GM18868 (cell line): ENCODE results near the gene SPATA25.
A peak's percentile ranks its signal among the peaks of the same experiment; 100 is the strongest.

Experiments used
- ATAC-seq: cut with Tn5 transposase; IDR thresholded peaks from one replicate; pipeline ENCODE4 v1.9.1; 2021; ENCODE audit warnings: mild to moderate bottlenecking, moderate library complexity; ENCODE audit not compliant: unreplicated experiment

The SPATA25 gene

DNA sequence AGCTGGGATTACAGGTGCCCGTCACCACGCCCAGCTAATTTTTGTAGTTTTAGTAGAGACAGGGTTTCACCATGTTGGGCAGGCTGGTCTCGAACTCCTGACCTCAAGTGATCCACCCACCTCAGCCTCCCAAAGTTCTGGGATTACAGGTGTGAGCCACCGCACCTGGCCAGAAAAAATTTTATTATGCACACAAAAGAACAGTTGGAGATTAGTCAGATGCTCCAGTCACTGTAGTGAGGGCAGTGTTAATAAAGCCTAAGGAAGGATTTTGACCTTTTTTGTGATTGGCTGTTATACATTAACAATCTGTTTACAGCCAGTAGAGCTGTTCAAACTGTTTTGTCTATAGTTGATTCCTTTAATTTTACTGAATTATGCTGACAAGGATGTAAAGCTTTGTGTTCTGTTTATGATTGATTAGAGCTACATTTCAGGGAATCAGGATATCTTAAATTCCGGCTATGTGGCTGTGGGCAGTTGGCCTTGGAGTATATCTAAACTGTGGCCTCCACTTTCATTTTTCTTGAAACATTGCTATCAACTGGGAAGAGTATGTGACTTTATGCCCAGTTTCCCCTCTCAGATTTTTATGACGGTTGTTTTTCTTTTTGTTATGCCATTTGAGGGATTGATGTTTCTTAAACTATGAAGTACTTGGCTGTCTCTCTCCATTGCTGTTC, 20.1 kb downstream of the SPATA25 start:
- no peak for ATAC-seq

DNA sequence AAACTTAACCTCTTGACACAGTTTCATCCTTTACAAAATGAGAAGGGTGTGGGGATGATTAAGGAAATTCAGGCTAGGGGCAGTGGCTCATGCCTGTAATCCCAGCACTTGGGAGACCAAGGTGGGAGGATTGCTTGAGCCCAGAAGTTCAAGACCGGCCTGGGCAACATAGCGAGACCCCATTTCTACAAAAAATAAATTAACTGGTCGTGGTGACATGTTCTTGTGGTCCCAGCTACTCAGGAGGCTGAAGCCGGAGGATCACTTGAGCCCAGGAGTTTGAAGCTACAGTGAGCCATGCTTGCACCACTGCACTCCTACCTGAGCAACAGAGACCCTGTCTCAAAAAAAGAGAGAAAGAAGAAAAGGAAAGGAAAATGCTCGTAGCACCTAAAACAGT, 21.0 kb downstream of the SPATA25 start:
- no peak for ATAC-seq

DNA sequence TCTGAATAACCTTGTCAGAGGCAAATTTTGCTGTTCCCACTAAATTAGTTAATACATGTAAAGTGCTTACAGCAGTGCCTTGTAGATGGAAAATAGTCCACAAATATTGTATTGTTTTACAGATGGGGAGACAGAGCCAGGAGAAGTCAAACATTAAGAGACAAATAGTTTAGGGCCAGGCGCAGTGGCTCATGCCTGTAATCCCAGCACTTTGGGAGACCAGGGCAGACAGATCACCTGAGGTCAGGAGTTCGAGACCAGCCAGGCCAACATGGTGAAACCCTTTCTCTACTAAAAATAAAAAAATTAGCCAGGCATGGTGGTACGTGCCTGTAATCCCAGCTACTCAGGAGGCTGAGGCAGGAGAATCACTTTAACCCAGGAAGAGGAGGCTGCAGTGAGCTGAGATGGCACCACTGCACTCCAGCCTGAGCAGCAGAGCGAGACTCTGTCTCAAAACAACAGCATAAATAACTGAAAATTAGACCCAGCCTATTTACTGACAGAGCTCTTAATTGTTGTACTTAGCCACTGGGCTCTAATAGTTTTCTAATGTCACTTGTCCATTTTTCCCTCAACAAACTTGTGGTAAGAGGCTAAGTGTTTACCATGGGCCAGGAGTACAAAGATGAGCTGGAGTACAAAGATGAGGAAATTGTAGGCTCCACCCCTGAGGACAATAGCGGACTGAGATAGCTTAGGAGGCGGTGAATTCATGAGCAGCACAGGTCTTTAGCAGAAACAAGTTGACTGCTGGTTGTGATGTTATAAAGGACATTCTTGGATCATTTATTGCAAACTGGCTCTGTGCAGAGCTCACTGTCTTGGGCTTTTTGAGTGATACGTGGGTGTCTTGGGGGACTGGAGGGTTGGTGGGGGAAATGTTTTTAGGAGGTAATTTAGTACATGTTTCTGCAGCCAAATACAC, 23.6 kb downstream of the SPATA25 start:
- ATAC-seq = no peak

DNA sequence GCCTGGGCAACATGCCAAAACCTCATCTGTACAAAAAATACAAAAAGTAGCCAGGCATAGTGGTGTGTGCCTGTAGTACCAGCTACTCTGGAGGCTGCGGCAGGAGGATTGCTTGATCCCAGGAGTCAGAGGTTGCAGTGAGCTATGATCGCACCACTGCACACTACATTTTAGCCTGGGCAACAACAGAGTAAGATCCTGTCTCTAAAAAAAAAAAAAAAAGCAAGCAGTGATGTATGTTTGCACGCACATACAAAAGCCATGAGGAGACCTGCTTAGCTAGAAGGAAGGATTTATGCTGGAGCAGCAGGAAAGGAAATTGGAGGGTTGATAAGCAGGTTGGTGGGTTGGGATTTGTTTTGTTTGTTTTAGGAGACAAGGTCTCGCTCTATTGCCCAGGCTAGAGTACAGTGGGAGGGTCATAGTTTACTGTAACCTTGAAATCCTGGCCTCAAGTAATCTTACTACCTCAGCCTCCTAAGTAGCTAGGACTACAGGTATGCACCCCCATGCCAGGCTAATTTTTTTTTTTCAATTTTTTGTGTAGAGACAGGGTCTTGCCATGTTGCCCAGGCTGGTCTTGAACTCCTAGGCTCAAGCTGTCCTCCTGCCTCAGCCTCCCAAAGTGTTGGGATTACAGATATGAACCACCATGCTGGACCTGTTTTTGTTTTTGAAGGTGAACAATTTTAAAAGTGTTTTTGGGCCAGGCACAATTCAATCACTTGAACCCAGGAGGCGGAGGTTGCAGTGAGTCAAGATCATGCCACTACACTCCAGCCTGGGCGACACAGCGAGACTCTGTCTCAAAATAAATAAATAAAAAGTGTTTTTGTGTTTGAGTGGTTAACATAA, 26.0 kb downstream of the SPATA25 start:
- ATAC-seq = no peak

DNA sequence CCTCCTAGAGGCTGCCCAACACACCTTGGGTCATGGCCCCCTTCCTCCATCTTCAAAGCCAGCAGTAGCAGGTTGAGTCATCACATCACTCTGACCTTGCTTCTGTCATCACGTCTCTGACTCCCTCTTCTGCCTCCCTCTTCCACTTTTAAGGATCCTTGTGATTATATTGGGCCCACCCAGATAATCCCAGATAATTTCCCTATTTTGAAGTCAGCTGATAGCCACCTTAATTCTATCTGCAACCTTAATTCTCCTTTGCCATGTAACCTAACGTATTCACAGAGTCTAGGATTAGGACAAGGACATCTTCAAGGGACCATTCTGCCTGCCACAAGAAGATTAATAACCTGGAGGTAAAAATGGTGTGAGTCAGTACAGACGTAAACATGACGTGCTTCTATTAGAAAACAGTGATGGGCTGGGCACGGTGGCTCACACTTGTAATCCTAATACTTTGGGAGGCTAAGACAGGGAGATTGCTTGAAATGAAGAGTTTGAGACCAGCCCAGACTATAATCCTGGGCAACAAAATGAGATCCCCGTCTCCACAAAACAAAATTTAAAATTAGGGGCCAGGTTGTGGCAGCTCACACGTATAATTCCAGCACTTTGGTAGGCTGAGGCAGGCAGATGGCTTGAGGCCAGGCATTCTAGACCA, 26.7 kb downstream of the SPATA25 start:
- no peak for ATAC-seq

DNA sequence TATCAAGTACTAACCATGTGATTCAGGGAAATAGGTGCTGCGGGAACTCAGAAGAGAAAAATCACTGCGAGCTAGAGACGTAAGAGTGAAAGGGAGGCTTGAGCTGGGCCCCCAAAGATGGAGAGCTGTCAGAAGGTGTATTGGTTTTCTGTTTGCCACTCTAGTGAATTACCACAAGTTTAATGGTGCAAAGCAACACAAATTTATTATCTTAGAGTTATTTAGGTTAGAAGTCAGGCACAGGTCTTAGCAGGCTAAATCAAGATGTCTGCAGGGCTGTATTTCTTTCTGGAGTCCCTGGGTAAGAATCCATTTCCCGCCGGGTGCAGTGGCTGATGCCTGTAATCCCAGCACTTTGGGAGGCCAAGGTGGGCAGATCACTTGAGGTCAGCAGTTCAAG, 27.5 kb downstream of the SPATA25 start:
- ATAC-seq = no peak

DNA sequence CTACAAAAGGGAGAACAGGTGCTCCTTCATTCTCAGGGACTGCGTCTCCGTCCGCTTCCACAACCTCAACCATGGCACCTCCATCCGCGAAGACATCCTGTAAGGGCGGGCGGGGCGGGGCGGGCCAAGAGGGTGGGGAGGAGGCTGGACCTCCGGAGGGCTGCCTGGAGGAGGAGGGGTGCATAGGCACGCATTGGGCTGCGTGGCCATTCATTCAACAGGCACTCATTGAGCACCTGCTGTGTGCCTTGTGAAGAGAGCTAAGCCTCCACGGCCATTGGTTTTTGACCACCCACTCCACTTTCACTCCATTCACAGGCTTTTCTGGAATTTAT, 29.6 kb downstream of the SPATA25 start:
- peak; percentile 20 for ATAC-seq

DNA sequence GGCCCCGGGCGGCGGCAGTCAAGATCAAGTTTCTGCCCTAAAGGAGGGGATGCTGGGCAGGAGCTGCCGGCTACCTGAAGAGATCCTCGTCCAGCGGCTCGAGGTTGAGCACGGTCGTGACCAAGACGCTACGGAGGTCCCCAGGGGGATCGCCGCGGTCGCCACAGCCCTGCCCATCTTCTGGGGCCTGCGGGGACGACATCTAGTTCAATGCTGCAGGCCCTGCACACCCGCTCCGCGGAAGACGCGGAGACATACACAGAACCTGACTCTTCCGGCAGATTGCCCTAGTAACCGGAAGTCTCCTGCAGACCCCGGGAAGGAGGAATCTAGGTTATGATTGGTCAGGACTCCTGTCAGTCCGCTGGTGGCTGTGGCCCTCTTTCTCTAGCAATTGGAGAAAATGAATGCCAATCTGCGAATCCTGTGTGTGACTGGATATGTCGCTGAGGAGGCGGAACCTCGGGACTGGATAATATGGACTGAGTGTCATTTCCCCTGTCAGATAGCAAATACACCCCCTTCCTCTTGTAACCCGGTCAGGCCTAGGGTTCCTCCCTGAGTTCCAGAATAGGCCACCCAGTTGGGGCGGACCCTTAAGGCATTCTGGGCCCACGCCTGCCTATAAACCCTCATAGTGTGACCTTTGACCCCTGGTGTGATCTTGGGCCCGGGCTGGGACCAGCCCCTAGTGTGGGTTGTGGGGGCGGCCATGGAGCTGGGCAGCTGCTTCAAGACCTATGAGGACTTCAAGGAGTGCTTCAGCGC, 30.1 kb downstream of the SPATA25 start, which contains the start of the genes ACOT8 and ZSWIM3:
Gene ACOT8, minus strand, starts transcription at position 279 of the 768 bp plus-strand sequence. Its CDS starts 77 bp downstream, at position 202.
Gene ZSWIM3, plus strand, starts transcription at position 501 of the 768 bp plus-strand sequence. Its CDS starts 212 bp downstream, at position 713.
- ATAC-seq = peak; percentile 95

DNA sequence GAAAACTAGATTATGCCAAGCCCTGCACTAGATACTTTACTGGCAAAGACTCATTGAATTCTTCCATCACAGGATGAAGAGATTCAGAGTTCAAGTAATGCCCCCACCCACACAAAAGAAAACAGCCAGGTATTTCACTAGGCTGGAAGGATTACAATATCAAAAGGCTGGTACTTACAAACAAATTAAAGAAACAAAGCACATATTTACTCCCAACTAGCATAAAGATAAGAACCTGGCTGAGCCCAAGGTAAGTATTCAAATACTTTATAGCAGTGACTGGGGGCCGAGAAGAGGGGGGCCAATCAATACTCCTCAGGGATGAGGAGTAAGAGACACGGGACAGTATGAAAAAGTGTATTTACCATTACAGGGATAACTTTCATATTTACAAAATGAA, 33.9 kb downstream of the SPATA25 start:
- no peak for ATAC-seq

DNA sequence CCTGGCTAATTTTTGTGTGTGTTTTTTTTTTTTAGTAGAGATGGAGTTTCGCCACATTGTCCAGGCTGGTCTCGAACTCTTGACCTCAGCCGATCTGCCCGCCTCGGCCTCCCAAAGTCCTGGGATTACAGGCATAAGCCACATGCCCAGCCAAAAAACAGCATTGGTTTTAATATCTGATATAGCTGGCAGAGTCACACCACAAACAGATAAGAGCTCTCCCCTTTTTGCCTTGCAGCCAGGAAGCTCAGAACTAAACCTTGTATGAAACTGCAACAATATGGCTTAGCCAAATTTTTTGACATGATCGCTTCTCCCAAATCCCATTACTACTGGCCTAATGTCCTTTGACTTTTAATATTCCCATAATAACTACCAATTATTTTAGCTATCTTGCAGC, 35.1 kb downstream of the SPATA25 start:
- no peak for ATAC-seq

DNA sequence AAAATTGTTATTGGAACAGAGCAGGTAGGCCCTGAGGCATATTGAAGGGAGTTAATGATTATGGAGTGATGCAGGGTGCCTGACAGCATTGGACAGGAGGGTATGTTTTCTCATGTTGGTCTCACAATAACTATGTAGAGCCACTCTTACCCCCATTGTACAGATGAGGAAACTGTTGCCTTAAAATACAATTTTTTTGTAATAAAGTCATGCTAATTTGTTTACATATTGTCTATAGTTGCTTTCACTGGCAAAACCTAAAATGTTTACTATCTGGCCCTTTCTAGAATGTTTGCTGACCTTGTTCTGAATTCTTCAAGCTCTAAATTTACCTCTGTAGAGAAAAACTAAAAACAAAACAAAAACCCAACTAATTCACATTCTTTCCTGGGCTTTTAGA, 35.9 kb downstream of the SPATA25 start:
- ATAC-seq = no peak

DNA sequence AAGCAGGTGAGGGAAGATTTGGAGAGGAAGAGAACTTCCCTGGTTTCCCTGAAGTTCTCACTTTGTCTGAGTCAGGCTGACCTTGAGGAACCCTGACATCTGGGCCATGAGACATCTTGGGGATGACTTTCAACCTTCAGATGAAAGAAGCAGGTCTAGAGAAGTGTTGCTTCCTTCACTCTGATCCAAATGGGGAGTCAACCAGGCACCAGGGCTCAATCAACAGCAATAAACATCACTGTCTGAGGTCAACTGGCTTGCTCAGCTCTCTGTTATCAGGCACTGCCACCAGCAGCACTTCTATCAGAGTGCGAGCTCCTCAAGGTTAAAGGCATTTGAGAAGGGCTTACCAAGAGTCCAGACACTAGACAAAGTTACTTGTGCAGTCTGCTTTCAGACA, 36.5 kb downstream of the SPATA25 start:
- ATAC-seq = no peak

DNA sequence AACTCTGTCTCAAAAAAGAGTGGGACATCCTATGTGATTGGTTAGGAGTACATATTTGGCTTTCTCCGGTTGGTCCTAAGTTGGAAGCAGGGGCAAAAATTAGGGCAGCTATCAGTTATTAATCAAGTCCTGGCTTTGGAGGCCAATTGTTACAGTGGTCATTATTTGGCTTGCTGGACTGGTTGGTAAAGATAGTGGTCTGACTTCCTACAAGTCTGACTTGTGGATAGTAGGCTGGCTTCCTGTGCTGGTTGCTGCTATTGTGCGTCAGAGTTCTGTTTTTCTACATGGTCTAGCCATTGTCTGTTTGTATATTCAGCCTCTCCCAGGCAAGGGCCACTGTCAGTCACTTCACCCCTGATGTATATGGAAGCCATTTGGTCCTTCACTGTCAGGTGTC, 37.2 kb downstream of the SPATA25 start:
- ATAC-seq = no peak

DNA sequence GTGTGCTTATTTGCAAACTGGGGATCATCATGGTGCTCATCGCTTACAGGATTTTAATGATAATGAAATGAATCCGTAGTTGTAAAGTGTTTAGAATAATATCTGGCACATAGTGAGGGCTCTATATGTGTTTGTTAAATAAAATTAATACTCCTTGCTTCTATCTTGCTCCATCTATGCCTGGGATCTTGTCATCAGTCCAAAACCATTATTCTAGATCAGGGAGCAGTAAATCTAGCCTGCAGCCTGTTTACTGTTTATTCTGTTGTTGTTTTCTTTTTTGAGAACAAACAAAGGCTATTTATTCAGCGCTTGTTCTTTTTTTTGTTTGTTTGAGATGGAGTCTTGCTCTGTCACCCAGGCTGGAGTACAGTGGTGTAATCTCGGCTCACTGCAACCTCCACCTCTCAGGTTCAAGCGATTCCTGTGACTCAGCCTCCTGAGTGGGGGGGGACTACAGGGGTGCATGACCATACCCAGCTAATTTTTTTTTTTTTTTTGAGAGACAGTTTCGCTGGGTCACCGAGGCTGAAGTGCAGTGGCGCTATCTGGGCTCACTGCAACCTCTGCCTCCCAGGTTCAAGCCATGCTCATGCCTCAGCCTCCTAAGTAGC, 38.3 kb downstream of the SPATA25 start:
- no peak for ATAC-seq

DNA sequence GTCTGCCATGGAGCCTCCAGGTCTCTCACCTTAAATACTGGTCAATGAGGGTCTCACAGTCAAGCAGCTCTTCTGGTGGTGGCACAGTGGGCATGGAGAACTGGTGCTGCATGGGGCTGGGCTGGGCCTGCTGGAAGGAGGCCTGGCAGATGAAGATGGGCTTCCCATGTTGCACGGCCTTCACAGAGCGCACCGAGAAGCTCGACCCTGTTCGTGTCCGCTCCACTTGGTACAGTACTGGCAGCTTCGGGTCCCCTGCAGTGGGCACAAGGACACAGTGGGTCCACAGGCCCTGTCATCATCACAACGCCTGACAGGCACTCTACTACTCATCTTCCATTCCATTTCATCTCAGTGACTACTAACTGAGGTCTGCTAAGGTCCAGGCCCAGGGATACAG, 39.0 kb downstream of the SPATA25 start:
- ATAC-seq = no peak

DNA sequence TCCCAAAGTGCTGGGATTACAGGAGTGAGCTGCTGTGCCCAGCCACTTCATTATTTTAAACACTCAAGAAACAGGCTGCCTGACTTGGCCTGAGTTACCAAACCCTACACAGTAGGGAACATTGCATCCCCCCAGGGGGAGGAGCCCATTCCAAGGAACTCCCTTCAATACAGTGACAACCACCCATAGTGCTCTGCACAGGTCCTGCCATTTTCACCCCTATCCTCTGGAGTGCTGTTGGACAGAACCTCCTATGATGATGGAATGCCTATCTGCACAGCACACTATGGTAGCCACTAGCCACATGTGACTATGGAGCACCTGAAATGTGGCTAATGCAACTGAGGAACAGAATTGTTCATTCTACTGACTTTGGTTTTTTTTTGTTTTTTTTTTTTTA, 42.0 kb downstream of the SPATA25 start:
- ATAC-seq = no peak

DNA sequence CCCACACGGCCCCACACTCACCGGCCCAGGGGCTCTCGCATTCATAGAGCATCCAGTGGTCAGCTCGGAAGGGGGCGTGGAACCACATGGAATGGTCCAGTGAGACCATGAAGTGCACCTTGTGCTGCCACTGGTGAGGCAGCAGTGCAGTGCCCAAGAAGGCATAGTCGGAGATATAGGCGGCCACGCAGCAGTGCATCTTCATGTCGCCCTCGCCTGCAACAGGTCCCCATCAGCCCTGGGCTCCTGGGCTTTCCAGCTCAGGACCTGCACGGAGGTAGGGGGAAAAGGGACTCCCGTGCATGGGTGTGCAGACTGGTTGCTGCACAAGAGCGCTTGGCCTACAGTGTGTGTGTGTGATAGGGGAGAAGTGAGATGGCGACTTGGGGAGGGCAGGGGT, 43.9 kb downstream of the SPATA25 start:
- ATAC-seq = no peak

DNA sequence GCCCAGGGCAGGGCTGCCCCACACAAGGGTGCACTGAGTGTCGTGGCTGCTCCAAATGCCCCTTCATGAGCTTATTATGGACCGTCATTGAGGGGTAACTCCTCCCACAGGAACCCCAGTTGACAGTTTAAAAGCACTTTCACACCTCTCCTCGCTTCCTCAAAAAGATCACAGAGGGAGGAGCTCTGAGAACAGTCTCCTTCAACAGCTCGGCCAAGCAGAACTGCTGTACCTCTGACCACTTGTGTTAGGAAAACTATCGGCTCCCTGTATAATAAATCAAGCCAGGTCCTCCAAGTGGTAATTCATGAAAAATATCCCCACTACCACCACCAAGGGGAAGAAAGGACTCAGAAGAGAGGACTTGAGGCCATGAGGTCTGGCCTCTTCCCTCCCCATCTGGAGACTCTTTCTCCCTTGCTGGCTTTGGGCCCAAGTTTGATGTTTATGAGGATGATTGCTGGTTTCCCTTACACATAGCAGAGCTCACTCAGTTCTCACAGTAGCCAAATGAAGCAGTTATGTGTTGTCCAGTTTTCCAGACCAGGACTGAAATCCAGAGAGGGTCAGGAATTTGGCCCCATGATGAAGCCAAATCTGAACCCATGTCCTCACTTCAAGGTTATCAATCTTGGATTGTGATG, 45.1 kb downstream of the SPATA25 start:
- peak; percentile 86 for ATAC-seq
